Measurements from ENCODE around the gene GAGE2A.

Gene GAGE2A

DNA sequence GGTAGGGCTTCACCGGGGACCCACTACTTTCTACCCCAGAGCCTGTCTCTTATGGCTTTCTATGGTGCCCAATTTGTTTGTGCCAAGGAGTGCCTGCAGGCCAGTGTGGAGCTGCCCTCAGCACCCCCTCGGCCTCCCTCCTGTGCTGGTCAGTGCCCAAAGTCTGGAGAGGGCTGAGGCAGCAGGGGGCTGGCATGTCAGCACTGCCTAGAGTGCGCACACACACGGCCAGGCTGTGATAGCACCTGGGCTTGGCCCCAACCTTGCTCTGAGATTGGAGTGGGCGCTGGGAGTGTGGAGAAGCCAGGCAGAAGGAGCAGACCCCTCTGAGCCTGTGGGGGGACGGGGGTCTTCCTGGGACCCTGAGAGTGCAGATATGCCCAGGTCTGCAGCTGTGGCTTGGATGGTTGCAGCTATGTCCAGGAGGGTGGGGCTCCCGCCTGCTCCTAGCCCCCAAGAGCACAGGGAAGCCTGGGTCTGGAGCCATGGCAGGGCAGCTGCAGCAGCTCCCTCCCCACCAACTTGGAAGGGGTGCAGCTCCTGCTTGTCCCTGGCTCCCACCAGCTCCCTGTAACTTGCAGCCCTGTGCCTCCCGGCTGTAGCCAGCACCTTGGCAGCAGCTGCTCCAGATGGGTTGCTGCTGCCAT lies 55.8 kb downstream of the GAGE2A start:
- H3K9ac ChIP-seq (ENCODE audit: low read length) = no peak overlapping the region
- no peak overlapping the region for H3K4me3 ChIP-seq (ENCODE audit: low read length)
- H3K79me2 ChIP-seq (ENCODE audit: low read length) = no peaks in the 10 kb centered on the region
- no peaks in the 10 kb centered on the region for H3K27me3 ChIP-seq (ENCODE audit: low read depth, low read length)
- no peaks in the 10 kb centered on the region for H3K9me3 ChIP-seq (ENCODE audit: insufficient read depth, low read length)
- H2AFZ ChIP-seq (ENCODE audit: low read depth, low read length) = no peak overlapping the region
- TF ChIP-seq CTCF (IDR thresholded peaks at IDR 0.05; ENCODE audit: low read depth, low read length) = no peak
- no peak for TF ChIP-seq EZH2phosphoT487 (IDR thresholded peaks at IDR 0.05; ENCODE audit: low read depth)
- no peaks in the 10 kb centered on the region for H4K20me1 ChIP-seq (ENCODE audit: insufficient read depth, low read length)
- H3K36me3 ChIP-seq (replicated peaks; ENCODE audit: low read depth, low read length) = no peaks in the 10 kb centered on the region
- no peaks in the 10 kb centered on the region for H3K4me1 ChIP-seq (ENCODE audit: low read length)
- H3K27ac ChIP-seq (ENCODE audit: low read length) = no peak overlapping the region
- no peak overlapping the region for H3K4me2 ChIP-seq (ENCODE audit: low read length)

All from OCI-LY3 (cell line).